ENCODE measurements around the gene APBB2.

GRCh38 chr4:40954088-40954668 lies 260.2 kb downstream of the APBB2 start:
- TF ChIP-seq EZH2 (IDR thresholded peaks at IDR 0.05; ENCODE audit: insufficient read depth, poor library complexity, severe bottlenecking) (no peak), EZH2phosphoT487 (IDR thresholded peaks at IDR 0.05; ENCODE audit: insufficient read depth, low read depth) (no peak)
